Endothelial cell of hepatic sinusoid (primary cell): ENCODE data around the gene TPD52L1.
"Not testable (repeated sequence)": the region's sequence is repeated elsewhere in the genome, so short reads cannot be mapped to it uniquely, and the experiment has no call there.

ENCODE experiments used
- in situ Hi-C: cut with HindIII; loops from 2 replicates; pipeline ENCODE4 v1.10.0; 2017; ENCODE audit warnings: low sequenced_read_pairs

Gene TPD52L1

GRCh38 chr6:125264476-125264875, 110.9 kb downstream of the TPD52L1 start:
- in situ Hi-C loops = no loop called here

GRCh38 chr6:125267806-125268523, 114.4 kb downstream of the TPD52L1 start:
- in situ Hi-C loops = no loop called here

GRCh38 chr6:125268765-125269164, 115.2 kb downstream of the TPD52L1 start:
- in situ Hi-C loops = no loop called here

- in situ Hi-C loops = no loop called here
Observed at GRCh38 chr6:125269328-125269985, 115.9 kb downstream of the TPD52L1 start.

- in situ Hi-C loops = no loop called here
Observed at GRCh38 chr6:125270380-125270779, 116.8 kb downstream of the TPD52L1 start.

GRCh38 chr6:125271486-125272159, 118.0 kb downstream of the TPD52L1 start:
- in situ Hi-C loops = no loop called here

- in situ Hi-C loops = no loop called here
Observed at GRCh38 chr6:125273251-125273650, 119.7 kb downstream of the TPD52L1 start.

GRCh38 chr6:125273965-125274364, 120.4 kb downstream of the TPD52L1 start:
- in situ Hi-C loops = no loop called here

GRCh38 chr6:125274935-125275334, 121.4 kb downstream of the TPD52L1 start:
- in situ Hi-C loops = no loop called here

- in situ Hi-C loops = no loop called here
Observed at GRCh38 chr6:125275779-125276178, 122.2 kb downstream of the TPD52L1 start.

GRCh38 chr6:125277838-125278237, 124.3 kb downstream of the TPD52L1 start:
- in situ Hi-C loops = no loop called here

- in situ Hi-C loops = no loop called here
Observed at GRCh38 chr6:125279961-125280360, 126.4 kb downstream of the TPD52L1 start.

GRCh38 chr6:125280370-125281035, 126.9 kb downstream of the TPD52L1 start:
- in situ Hi-C loops = not testable (repeated sequence)

- in situ Hi-C loops = not testable (repeated sequence)
Observed at GRCh38 chr6:125282470-125282869, 128.9 kb downstream of the TPD52L1 start.

GRCh38 chr6:125285353-125285752, 131.8 kb downstream of the TPD52L1 start:
- in situ Hi-C loops = no loop called here

- in situ Hi-C loops = no loop called here
Observed at GRCh38 chr6:125285936-125286335, 132.4 kb downstream of the TPD52L1 start.

GRCh38 chr6:125287718-125288117, 134.1 kb downstream of the TPD52L1 start:
- in situ Hi-C loops = no loop called here

- in situ Hi-C loops = loop anchor here (5.0 kb wide), 1 partner anchor 86 kb away; no protein-coding TSS in a partner anchor
Observed at GRCh38 chr6:125293587-125293986, 140.0 kb downstream of the TPD52L1 start.

GRCh38 chr6:125294036-125294435, 140.5 kb downstream of the TPD52L1 start:
- in situ Hi-C loops = loop anchor here (5.0 kb wide), 1 partner anchor 87 kb away; no protein-coding TSS in a partner anchor

GRCh38 chr6:125294925-125295324, 141.4 kb downstream of the TPD52L1 start:
- in situ Hi-C loops = loop anchor here (5.0 kb wide), 1 partner anchor 88 kb away; no protein-coding TSS in a partner anchor

GRCh38 chr6:125296471-125296870, 142.9 kb downstream of the TPD52L1 start:
- in situ Hi-C loops = no loop called here
